GM13976 (cell line): ENCODE measurements around the gene RPH3AL.

Source experiments
- DNase-seq: peaks from one replicate; pipeline ENCODE4 v3.0.0; 2012; ENCODE audit warnings: low spot score
- in situ Hi-C: fragments of 300-500 bp; cut with MboI; formaldehyde crosslinking; loops from one replicate; pipeline ENCODE4 v1.12.0; 2022; ENCODE audit warnings: low sequenced_read_pairs, mixed read lengths, inconsistent platforms; ENCODE audit not compliant: unreplicated experiment
- TF ChIP-seq, protein P1 (sequence below): IDR thresholded peaks from 2 replicates; pipeline ENCODE4 v1.5.1; 2012; ENCODE audit warnings: borderline replicate concordance, mild to moderate bottlenecking; ENCODE audit not compliant: insufficient read depth; ENCODE audit errors: extremely low read depth, missing control alignments, control extremely low read depth

RPH3AL gene

DNA sequence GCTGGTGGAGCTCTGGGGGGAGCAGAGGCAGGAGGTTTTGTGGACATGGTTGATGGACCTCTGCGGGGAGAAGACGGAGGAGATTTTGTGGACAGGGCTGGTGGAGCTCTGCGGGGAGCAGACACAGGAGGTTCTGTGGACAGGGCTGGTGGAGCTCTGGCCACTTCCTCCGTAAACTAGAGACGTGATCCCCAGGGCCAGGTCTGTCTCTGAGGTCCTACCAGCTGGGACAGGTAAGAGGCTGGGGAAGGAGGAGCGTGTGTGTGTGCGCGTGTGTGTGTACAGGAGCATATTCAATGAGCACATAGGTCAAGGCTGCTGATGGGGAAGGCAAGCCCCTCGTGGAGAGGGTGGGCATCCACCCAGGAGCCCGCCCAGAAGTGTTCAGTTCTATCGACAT lies 20.6 kb downstream of the RPH3AL start:
- in situ Hi-C loops, result no loop called here
- TF ChIP-seq, protein P1, sequence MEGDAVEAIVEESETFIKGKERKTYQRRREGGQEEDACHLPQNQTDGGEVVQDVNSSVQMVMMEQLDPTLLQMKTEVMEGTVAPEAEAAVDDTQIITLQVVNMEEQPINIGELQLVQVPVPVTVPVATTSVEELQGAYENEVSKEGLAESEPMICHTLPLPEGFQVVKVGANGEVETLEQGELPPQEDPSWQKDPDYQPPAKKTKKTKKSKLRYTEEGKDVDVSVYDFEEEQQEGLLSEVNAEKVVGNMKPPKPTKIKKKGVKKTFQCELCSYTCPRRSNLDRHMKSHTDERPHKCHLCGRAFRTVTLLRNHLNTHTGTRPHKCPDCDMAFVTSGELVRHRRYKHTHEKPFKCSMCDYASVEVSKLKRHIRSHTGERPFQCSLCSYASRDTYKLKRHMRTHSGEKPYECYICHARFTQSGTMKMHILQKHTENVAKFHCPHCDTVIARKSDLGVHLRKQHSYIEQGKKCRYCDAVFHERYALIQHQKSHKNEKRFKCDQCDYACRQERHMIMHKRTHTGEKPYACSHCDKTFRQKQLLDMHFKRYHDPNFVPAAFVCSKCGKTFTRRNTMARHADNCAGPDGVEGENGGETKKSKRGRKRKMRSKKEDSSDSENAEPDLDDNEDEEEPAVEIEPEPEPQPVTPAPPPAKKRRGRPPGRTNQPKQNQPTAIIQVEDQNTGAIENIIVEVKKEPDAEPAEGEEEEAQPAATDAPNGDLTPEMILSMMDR, result no peak
- DNase-seq, result no peak

DNA sequence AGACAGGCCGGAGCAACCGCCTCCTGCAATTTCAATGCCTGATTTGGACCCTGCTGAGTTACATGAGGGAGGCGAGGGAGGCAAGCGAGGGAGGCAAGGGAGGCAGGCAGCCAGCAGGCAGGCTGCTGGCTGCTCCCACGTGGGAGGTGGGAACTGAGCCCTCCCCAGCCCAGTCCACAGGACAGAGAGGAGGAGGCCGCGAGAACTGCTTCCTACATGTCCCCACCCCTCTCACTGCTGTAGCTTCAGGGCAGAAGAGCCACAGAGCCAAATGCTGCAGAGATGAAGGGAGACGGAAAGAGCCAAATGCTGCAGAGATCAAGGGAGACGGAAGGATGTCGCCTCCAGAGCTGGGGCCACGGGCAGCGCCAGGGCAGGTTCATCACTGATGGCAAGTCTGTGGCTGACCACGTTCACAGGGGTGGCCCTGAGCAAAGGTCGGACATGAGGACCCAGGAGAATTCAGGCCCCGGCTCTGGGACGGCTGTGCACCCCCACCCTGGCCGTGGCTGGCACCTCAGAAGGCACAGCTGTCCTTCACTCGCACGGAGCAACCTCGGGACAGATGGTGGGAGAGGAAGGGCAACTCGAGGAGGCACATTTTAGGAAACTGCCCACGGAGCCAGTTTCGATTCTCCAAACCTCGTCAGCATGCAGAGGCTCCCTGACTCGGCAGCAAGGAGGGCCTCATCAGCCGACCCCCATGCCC lies 21.5 kb downstream of the RPH3AL start:
- TF ChIP-seq, protein P1, result no peak
- no peak for DNase-seq
- in situ Hi-C loops, result no loop called here

DNA sequence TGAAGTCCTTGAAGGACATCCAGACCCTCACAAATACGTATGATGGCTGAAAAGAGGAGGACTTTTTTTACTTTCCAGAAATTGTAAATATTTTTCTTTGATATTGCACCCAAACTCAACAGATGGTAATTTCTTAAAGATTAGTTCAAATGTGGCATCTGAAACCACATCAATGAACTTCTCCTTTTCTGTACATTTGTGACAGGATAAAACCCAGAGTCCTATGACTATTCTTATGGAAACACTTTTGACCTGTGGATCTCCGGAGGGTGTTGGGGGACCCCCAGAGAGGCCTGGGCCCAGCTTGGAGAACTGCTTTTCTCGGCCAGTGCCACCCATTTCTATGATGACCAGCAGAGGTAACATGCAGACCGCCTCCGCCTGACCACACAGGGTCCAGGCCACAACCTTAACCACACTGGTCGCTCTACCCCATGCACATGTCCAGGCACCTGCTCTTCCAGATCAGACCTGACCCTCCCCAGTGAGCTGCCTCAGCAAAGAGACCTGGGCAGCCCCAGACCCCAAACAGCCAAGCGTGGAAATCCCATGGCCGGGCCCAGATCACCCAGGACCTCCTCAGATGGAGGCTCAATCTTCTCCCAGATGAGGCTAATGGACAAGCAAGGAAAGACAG lies 22.7 kb downstream of the RPH3AL start:
- no peak for DNase-seq
- in situ Hi-C loops, result no loop called here
- TF ChIP-seq, protein P1, result no peak

DNA sequence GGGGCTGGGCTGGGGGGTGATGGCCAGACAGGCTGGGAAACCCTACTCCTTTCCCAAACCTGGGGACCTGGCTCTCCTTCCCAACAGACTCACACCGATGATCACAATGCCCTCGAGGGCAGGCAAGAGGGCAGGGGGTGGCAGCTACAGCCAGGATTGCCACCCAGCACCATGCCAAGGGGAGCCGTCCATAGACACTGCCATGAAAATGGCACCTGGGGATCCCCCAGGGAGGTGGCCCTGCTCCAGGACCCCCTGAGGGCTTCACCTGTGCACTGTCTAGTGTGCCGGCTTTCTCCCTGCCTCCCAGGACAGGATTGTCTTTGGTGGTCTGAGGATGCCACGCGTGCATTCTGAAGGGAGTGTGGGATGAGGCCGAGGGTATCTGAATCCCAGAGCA lies 24.6 kb downstream of the RPH3AL start:
- in situ Hi-C loops, result no loop called here
- TF ChIP-seq, protein P1, result no peak
- DNase-seq, result no peak

DNA sequence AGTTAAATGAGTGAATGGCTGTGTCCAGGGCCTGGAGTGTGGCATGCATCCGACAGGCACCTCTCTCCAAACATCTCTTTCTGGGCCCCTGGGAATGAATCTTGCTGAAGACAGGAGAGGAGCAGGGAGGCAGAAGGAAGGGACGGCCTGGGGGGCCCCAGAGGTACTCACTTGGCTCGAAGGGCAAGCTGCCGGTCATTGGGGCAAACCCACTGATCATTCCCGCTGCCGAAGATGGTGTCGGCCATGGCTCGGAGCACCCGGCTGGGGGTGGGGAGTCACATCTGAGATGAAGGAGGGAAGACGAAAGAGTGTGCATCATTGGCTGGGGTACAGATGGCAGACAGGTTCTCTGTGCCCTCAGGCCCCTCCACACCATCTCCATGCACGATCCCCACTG lies 25.3 kb downstream of the RPH3AL start:
- TF ChIP-seq, protein P1, result no peak
- in situ Hi-C loops, result no loop called here
- DNase-seq, result no peak

DNA sequence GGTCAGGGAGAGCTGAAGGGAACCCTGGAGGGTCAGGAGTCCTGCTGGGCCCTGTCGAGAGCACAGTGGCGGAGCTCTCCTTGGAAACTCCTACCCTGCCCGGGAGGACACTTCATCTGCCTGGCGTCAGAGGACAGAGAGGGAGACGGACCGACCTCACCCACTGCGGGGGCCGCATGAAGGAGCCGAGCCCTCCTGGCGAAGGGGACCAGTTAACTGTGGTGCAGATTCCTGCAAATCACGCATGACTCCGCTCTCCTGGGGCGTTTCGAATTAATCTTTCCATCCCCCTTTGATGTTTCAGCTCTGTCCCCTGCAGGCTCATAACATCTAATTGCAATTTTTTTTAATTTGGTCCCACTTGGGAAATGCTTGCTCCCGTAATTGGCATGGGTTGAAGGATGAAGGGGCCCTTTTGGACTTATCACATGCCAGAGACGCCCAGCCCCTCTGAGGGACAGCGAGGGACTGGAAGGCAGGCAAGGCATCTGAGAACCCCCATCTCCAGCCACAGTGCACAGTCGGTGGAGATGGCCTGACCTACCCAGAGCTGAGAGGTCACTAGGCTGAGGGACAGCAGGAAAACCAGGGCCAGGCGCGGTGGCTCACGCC lies 26.5 kb downstream of the RPH3AL start:
- TF ChIP-seq, protein P1, result no peak
- DNase-seq, result no peak
- in situ Hi-C loops, result no loop called here
